A673 (cell line): ENCODE results near the gene MRNIP.

Source experiments
- EZH2 ChIP-seq: fragments of 200-600 bp; sonication (generic); IDR thresholded peaks from 2 replicates; pipeline ENCODE4 v1.6.1; 2017; ENCODE audit warnings: borderline replicate concordance, low read depth, mild to moderate bottlenecking, mixed read lengths, antibody characterized with exemption, low read length; ENCODE audit not compliant: poor library complexity, severe bottlenecking
- TF ChIP-seq, protein P1 (sequence below): fragments of 300-800, 200-600 bp; sonication (generic); conservative IDR thresholded peaks from 2 replicates; pipeline ENCODE4 v1.5.1; 2017; ENCODE audit warnings: low read depth, mild to moderate bottlenecking, antibody characterized with exemption, low read length, moderate library complexity, mixed read lengths

DNA sequence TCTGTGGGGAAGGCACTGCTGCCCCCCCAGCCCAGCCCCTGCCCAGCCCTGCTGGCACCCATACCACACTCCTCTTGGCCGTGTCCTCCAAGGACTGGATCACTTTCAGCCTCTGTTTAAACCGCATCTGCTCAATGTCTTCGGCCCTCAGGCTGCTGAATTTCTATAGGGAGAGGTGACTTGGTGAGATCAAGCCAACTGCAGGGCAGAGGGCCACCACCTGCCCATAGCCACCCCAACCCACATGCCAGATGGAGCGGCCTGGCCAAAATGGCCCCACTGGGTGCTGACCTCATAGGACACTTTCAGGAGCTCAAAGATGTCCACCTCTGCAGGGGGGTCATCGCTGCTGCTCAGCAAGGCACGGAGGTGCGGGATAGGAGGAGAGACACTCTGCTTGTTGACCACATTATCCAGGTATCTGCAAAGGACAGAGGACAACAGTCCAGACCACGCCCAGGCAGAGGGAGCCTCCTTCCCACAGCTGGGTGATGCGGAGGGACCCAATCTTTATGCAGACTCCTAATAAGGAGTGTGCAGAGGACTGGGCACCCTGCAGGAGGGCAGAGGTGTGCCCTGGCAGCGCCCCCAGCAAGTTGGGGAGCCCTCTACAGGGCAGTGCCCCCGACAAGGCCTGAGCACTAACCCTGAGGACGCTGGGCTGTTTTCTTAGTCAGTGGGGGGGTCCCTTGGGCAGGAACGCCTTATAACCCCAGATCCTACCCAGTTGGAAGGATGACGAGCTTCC lies 14.4 kb upstream of the MRNIP start:
- TF ChIP-seq, protein P1, sequence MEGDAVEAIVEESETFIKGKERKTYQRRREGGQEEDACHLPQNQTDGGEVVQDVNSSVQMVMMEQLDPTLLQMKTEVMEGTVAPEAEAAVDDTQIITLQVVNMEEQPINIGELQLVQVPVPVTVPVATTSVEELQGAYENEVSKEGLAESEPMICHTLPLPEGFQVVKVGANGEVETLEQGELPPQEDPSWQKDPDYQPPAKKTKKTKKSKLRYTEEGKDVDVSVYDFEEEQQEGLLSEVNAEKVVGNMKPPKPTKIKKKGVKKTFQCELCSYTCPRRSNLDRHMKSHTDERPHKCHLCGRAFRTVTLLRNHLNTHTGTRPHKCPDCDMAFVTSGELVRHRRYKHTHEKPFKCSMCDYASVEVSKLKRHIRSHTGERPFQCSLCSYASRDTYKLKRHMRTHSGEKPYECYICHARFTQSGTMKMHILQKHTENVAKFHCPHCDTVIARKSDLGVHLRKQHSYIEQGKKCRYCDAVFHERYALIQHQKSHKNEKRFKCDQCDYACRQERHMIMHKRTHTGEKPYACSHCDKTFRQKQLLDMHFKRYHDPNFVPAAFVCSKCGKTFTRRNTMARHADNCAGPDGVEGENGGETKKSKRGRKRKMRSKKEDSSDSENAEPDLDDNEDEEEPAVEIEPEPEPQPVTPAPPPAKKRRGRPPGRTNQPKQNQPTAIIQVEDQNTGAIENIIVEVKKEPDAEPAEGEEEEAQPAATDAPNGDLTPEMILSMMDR, result no peak
- no peak for TF ChIP-seq EZH2
